ENCODE measurements around the gene TEN1. TPM values are rescaled to one million over a fixed set of nuclear protein-coding genes. Genes with fewer than 3 reads are reported as not detected.

The TEN1 gene
- total RNA-seq, 1 experiment from 2014 or later: 58.3 TPM

DNA sequence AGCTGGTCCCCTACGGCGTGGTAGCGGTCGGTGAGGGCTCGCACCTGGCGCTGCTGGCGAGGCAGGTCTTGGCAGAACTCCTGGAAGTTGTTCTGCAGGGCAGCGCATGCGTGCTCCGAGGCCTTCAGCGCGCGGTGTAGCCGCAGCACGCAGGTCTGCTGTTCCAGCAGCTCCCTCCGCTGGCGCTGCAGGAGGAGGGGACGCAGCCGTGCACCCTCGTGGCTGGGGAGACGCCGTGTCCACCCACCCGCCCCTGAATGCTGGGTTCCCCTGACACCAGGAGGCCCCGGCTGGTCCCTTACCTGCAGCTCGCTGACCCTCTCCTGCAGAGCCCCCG, 35.9 kb downstream of the TEN1 start:
- no TSS peak for BruUV-seq (replicated peaks)
- DNase-seq (no peak), ATAC-seq (no peak)
- TF ChIP-seq CTCF (conservative IDR thresholded peaks at IDR 0.05; ENCODE audit: low read depth, low read length) (no peak), EZH2phosphoT487 (IDR thresholded peaks at IDR 0.05; ENCODE audit: borderline replicate concordance, low read length) (no peak), EZH2 (IDR thresholded peaks at IDR 0.05; ENCODE audit: low read length, unreplicated experiment) (no peak)
- intact Hi-C loops (cut with micrococcal nuclease): loop anchor here (2.0 to 5.0 kb wide), 2 partner anchors 42 to 282 kb away; no protein-coding TSS in a partner anchor
- H3K9me3 ChIP-seq (ENCODE audit: low read length): no peaks in the 10 kb centered on the region
- H3F3A ChIP-seq (ENCODE audit: low read length, unreplicated experiment): no peaks in the 10 kb centered on the region
- H4K20me1 ChIP-seq (ENCODE audit: low read length): no peaks in the 10 kb centered on the region
- no peak overlapping the region for H3K27ac ChIP-seq (ENCODE audit: low read length)
- peaks cover 28% of the 10 kb centered on the region for H3K36me3 ChIP-seq (ENCODE audit: low read depth, low read length)
- no peaks in the 10 kb centered on the region for H3K27me3 ChIP-seq (ENCODE audit: low read length)
- CTCF ChIA-PET: interaction anchor here (0.6 to 1.4 kb wide), 5 partner anchors 9 to 110 kb away, joined by 3 to 8 read pairs (median 5); no protein-coding TSS in a partner anchor
- no peak overlapping the region for H3K9ac ChIP-seq (ENCODE audit: low read length)
- no peak overlapping the region for H2AFZ ChIP-seq (ENCODE audit: low read length)
- POLR2A ChIA-PET (ENCODE audit: unreplicated experiment): no interaction called here
- H3K9me2 ChIP-seq (replicated peaks; ENCODE audit: low read length): no peaks in the 10 kb centered on the region
- no peaks in the 10 kb centered on the region for H3K4me1 ChIP-seq (ENCODE audit: insufficient read depth, low read length)
- H3K4me2 ChIP-seq (ENCODE audit: low read length): no peak overlapping the region
- no peaks in the 10 kb centered on the region for H3K79me2 ChIP-seq (ENCODE audit: low read length)
- no peak overlapping the region for H3K4me3 ChIP-seq (ENCODE audit: low read length)

DNA sequence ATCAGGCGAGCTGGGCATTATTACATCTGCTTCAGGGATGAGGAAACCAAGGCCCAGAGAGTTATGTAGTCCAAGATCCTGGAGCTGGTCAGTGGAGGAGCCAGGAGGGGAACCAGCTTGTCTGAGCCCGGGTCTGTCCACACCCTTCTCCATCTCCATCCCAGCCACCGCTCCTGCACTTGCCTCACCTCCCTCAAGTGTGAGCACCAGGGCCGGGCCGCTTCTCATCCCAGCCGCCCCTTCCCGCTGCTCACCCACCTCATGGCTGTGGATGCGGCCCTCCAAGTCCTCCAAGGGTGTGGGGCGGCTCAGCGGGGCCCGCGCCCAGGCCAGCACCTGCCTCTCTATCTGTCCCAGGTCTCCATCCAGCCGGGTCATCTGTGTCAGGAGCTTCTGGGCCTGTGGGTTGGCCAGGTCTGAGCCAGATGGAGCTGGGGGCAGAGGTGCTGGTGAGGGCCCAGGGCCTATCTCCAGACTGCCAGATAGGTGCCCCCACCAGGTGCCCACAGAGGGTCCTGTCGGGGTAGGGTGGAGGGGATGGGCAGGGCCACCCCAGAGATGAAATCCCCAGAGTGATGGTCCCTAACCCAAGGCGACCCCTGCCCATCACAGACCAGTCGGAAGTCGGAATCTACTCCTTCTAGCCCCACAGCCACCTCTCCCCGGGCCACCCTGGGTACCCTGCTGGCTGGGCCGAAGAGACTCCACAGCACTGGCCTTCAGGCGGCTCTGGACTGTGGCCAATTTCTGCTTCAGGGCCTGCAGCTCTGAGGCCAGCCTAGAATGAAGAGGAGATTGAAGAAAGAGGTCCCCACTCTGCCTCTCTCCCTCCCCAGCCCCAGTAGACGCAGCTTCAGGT, 38.7 kb downstream of the TEN1 start:
- CTCF ChIA-PET: no interaction called here
- no peaks in the 10 kb centered on the region for H4K20me1 ChIP-seq (ENCODE audit: low read length)
- no peaks in the 10 kb centered on the region for H3K9me3 ChIP-seq (ENCODE audit: low read length)
- DNase-seq (no peak), ATAC-seq (no peak)
- no peaks in the 10 kb centered on the region for H3K79me2 ChIP-seq (ENCODE audit: low read length)
- H3K27me3 ChIP-seq (ENCODE audit: low read length): no peaks in the 10 kb centered on the region
- H3K4me3 ChIP-seq (ENCODE audit: low read length): no peak overlapping the region
- no peaks in the 10 kb centered on the region for H3K4me1 ChIP-seq (ENCODE audit: insufficient read depth, low read length)
- TF ChIP-seq EZH2 (IDR thresholded peaks at IDR 0.05; ENCODE audit: low read length, unreplicated experiment) (no peak), EZH2phosphoT487 (IDR thresholded peaks at IDR 0.05; ENCODE audit: borderline replicate concordance, low read length) (no peak), CTCF (conservative IDR thresholded peaks at IDR 0.05; ENCODE audit: low read depth, low read length) (no peak)
- BruUV-seq (replicated peaks): no TSS peak
- H3K9me2 ChIP-seq (replicated peaks; ENCODE audit: low read length): no peaks in the 10 kb centered on the region
- POLR2A ChIA-PET (ENCODE audit: unreplicated experiment): no interaction called here
- H2AFZ ChIP-seq (ENCODE audit: low read length): no peak overlapping the region
- no peaks in the 10 kb centered on the region for H3F3A ChIP-seq (ENCODE audit: low read length, unreplicated experiment)
- no peak overlapping the region for H3K4me2 ChIP-seq (ENCODE audit: low read length)
- no peak overlapping the region for H3K9ac ChIP-seq (ENCODE audit: low read length)
- H3K36me3 ChIP-seq (ENCODE audit: low read depth, low read length): peaks cover 15% of the 10 kb centered on the region
- no peak overlapping the region for H3K27ac ChIP-seq (ENCODE audit: low read length)
- intact Hi-C loops (cut with micrococcal nuclease): no loop called here

GRCh38 chr17:76018340-76018680, 39.3 kb downstream of the TEN1 start:
- Histone ChIP-seq H3K9ac (ENCODE audit: low read length) (no peak overlapping the region), H3K36me3 (ENCODE audit: low read depth, low read length) (peaks cover 20% of the 10 kb centered on the region), H2AFZ (ENCODE audit: low read length) (no peak overlapping the region), H3K4me1 (ENCODE audit: insufficient read depth, low read length) (no peaks in the 10 kb centered on the region), H3F3A (ENCODE audit: low read length, unreplicated experiment) (no peaks in the 10 kb centered on the region), H3K9me3 (ENCODE audit: low read length) (no peaks in the 10 kb centered on the region), H3K4me3 (ENCODE audit: low read length) (no peak overlapping the region), H3K4me2 (ENCODE audit: low read length) (no peak overlapping the region), H3K9me2 (replicated peaks; ENCODE audit: low read length) (no peaks in the 10 kb centered on the region), H4K20me1 (ENCODE audit: low read length) (no peaks in the 10 kb centered on the region), H3K27ac (ENCODE audit: low read length) (no peak overlapping the region), H3K79me2 (ENCODE audit: low read length) (no peaks in the 10 kb centered on the region), H3K27me3 (ENCODE audit: low read length) (no peaks in the 10 kb centered on the region)
- CTCF ChIA-PET: no interaction called here
- TF ChIP-seq EZH2phosphoT487 (IDR thresholded peaks at IDR 0.05; ENCODE audit: borderline replicate concordance, low read length) (no peak), CTCF (conservative IDR thresholded peaks at IDR 0.05; ENCODE audit: low read depth, low read length) (no peak), EZH2 (IDR thresholded peaks at IDR 0.05; ENCODE audit: low read length, unreplicated experiment) (no peak)
- POLR2A ChIA-PET (ENCODE audit: unreplicated experiment): no interaction called here
- DNase-seq (no peak), ATAC-seq (no peak)
- BruUV-seq (replicated peaks): no TSS peak
- intact Hi-C loops (cut with micrococcal nuclease): no loop called here
